Upper lobe of left lung (tissue), 4 donors: ENCODE results near the gene LAD1.

ENCODE experiments used
- CTCF ChIP-seq, 6 experiments: fragments of 450-650 bp in 4 of 6; fragments of 200-600 bp in 2 of 6; sonication (generic) in 2 of 6; IDR thresholded peaks; one replicate each; pipeline ENCODE4 v1.5.1; 2016 to 2019; ENCODE audit warnings: antibody characterized with exemption in 6 of 6
- POLR2A ChIP-seq, 4 donors: fragments of 450-650 bp; IDR thresholded peaks; one replicate each; pipeline ENCODE4 v1.5.1; 2016 to 2017; ENCODE audit warnings: antibody characterized with exemption in 4 of 4, mild to moderate bottlenecking in 2 of 4
- POLR2AphosphoS5 ChIP-seq, 2 donors: sonication (generic); formaldehyde crosslinking; IDR thresholded peaks; one replicate each; pipeline ENCODE4 v1.5.1; 2017; ENCODE audit warnings: antibody characterized with exemption in 2 of 2

DNA sequence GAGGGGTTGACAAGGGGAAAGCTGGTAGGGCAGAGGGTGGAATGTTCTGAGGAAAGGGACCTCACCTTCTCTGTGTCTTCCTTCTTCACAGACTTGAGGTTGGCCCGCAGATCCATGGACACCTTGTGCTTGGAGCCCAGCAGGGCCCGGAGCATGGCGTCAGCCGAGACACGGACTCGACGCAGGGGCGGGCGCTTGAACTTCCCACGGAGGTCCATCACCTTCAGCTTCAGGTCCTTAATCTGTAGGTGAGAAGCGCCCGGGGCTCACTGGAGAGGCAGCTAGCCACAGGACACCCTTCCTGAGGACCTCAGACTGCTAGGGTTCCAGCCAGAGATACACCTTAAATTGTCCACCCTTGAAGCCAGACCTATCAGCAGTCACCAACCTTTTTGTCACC is 12.2 kb upstream of the LAD1 start:
- TF ChIP-seq POLR2A (IDR thresholded peaks at IDR 0.05) (no peak), CTCF (IDR thresholded peaks at IDR 0.05) (no peak), POLR2AphosphoS5 (IDR thresholded peaks at IDR 0.05) (no peak)
